Muscle of leg (tissue), 11 donors: ENCODE data around the gene HMGCL. TPM values are rescaled to one million over a fixed set of nuclear protein-coding genes. Genes with fewer than 3 reads are reported as not detected.
A peak's percentile ranks its signal among the peaks of the same experiment; 100 is the strongest.
"Not testable (repeated sequence)": the region's sequence is repeated elsewhere in the genome, so short reads cannot be mapped to it uniquely, and the experiment has no call there.

Experiments used
- DNase-seq: peaks from one replicate; pipeline ENCODE4 v3.0.0; 2013
- H3K27ac ChIP-seq: one replicate; pipeline ENCODE4 v1.5.1; 2013; ENCODE audit warnings: mild to moderate bottlenecking, low read length, control low read depth
- H3K27me3 ChIP-seq: one replicate; pipeline ENCODE4 v1.6.1; 2013; ENCODE audit warnings: low read length; ENCODE audit not compliant: control insufficient read depth, insufficient read depth
- H3K36me3 ChIP-seq: one replicate; pipeline ENCODE4 v1.6.1; 2013; ENCODE audit warnings: low read length; ENCODE audit not compliant: control insufficient read depth, insufficient read depth
- H3K4me1 ChIP-seq: one replicate; pipeline ENCODE4 v1.6.1; 2013; ENCODE audit warnings: low read length; ENCODE audit not compliant: control insufficient read depth, insufficient read depth
- H3K4me3 ChIP-seq: one replicate; pipeline ENCODE4 v1.5.1; 2013; ENCODE audit warnings: low read length, control low read depth
- H3K9me3 ChIP-seq: replicated peaks from 2 replicates; pipeline ENCODE4 v1.6.1; 2013; ENCODE audit warnings: low read depth, low read length; ENCODE audit not compliant: control insufficient read depth
- WGBS: methylation state at CpG from one replicate; pipeline ENCODE4 v1.1.5; 2013; ENCODE audit warnings: missing lambda C conversion rate; ENCODE audit not compliant: insufficient coverage; 5-methylcytosine and 5-hydroxymethylcytosine counted together
- polyA plus RNA-seq, 8 donors: library from polyadenylated mRNA; unstranded; fragments of 120-200 nt; gene quantifications; one replicate each; pipeline versions ENCODE4 v1.2.1 to v1.2.3, GENCODE V29; 2013; ENCODE audit warnings: inconsistent platforms in 1 of 8, low replicate concordance in 1 of 8; ENCODE audit not compliant: insufficient read length in 8 of 8, insufficient read depth in 1 of 8
- total RNA-seq: library from RNA; stranded (reverse); fragments of 120-200 nt; gene quantifications from one replicate; pipeline ENCODE4 v1.2.4, GENCODE V29; 2013

The HMGCL gene
- total and polyA plus RNA-seq, 9 donors, result 21.3 to 33.7 (median 22.8) TPM

GRCh38 chr1:23836037-23836436, 10.8 kb upstream of the HMGCL start:
- Histone ChIP-seq H3K36me3 (no peaks in the 10 kb centered on the region), H3K4me1 (peaks cover 8% of the 10 kb centered on the region), H3K27ac (no peak overlapping the region), H3K4me3 (no peak overlapping the region), H3K27me3 (peaks cover 6% of the 10 kb centered on the region), H3K9me3 (no peaks in the 10 kb centered on the region)
- no CpG with 5 or more reads among the region's 3 CpGs for WGBS
- DNase-seq, result no peak

GRCh38 chr1:23834156-23834555, 8.9 kb upstream of the HMGCL start:
- WGBS, result 80% methylated on average over 2 of the region's 6 CpGs

GRCh38 chr1:23827717-23828116, 2.5 kb upstream of the HMGCL start:
- H3K4me1 ChIP-seq, result peaks cover 9% of the 10 kb centered on the region
- 25% methylated on average over 1 of the region's 1 CpG for WGBS
- H3K4me3 ChIP-seq, result no peak overlapping the region
- no peak for DNase-seq
- no peaks in the 10 kb centered on the region for H3K9me3 ChIP-seq
- H3K27ac ChIP-seq, result no peak overlapping the region
- no peaks in the 10 kb centered on the region for H3K27me3 ChIP-seq
- H3K36me3 ChIP-seq, result no peaks in the 10 kb centered on the region

More at GRCh38 chr1:23834156-23834555, 8.9 kb upstream of the HMGCL start:
- H3K27ac ChIP-seq, H3K9me3 ChIP-seq, H3K36me3 ChIP-seq, H3K4me3 ChIP-seq, H3K4me1 ChIP-seq, H3K27me3 ChIP-seq, DNase-seq: not testable (repeated sequence)

- not testable (repeated sequence) for DNase-seq, H3K27ac ChIP-seq, H3K4me1 ChIP-seq, H3K9me3 ChIP-seq, H3K4me3 ChIP-seq, H3K27me3 ChIP-seq, H3K36me3 ChIP-seq
- 100% methylated on average over 1 of the region's 13 CpGs for WGBS
These were observed 1.4 kb upstream of the HMGCL start for GRCh38 chr1:23826590-23826989.

DNA sequence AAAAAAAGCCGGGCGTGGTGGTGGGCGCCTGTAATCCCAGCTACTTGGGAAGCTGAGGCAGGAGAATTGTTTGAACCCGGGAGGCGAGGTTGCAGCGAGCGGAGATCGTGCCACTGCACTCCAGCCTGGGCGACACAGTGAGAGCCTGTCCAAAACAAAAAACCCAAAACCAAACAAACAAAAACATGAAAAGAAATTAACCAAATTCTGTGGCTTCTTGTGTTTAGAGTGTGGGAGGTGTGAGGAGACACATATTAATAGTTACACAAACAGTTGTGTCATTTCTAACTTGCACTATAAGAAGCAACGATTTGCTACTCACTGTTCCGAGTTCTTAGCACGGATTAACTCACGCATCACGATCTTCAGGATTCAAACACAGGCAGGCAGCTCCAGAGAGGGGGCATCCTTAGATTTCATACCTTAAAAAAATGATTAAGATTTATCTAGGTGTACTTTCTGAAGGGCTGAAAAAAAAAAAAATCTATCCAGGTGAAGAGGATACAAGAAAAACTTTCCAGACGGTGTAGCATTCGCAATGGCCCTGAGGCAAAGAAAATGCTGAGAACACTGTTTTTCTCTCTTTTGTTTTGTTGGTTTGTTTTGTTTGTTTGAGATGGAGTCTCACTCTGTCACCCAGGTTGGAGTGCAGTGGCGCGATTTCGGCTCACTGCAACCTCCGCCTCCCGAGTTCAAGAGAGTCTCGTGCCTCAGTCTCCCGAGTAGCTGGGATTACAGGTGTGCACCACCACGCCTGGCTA, 713 bp upstream of the HMGCL start:
- 84% methylated on average over 9 of the region's 24 CpGs for WGBS
- Histone ChIP-seq H3K9me3 (no peaks in the 10 kb centered on the region), H3K27me3 (no peaks in the 10 kb centered on the region), H3K27ac (peak overlapping the region; percentile 83), H3K4me3 (peak overlapping the region; percentile 88), H3K36me3 (no peaks in the 10 kb centered on the region), H3K4me1 (peaks cover 9% of the 10 kb centered on the region)
- no peak for DNase-seq

GRCh38 chr1:23824711-23825075, 536 bp downstream of the HMGCL start:
- Histone ChIP-seq H3K27ac (peak overlapping the region; percentile 93), H3K4me1 (peaks cover 9% of the 10 kb centered on the region), H3K36me3 (no peaks in the 10 kb centered on the region), H3K9me3 (no peaks in the 10 kb centered on the region), H3K27me3 (no peaks in the 10 kb centered on the region), H3K4me3 (peak overlapping the region; percentile 88)
- 0% methylated on average over 5 of the region's 8 CpGs for WGBS
- DNase-seq, result no peak

DNA sequence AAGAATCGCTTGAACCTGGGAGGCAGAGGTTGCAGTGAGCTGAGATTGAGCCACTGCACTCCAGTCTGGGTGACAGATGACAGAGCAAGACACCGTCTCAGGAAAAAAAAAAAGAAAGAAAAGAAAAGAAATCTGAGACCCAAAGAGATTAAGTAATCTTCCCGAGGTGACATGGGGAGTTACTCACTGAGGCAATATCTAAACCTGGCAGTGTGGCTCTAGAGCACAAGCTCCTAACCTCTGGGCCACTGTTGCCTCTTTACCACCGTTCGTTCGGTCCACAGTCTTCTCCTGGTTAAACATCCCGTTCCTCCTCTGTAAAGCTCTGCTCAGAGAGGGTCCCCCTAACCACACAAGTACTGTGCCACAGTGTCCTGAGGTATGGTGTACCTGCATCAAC, 1.5 kb downstream of the HMGCL start:
- Histone ChIP-seq H3K27ac (no peak overlapping the region), H3K36me3 (no peaks in the 10 kb centered on the region), H3K4me3 (peak overlapping the region; percentile 88), H3K27me3 (no peaks in the 10 kb centered on the region), H3K4me1 (peaks cover 9% of the 10 kb centered on the region), H3K9me3 (no peaks in the 10 kb centered on the region)
- no peak for DNase-seq
- WGBS, result 70% methylated on average over 3 of the region's 7 CpGs

GRCh38 chr1:23817633-23818032, 7.6 kb downstream of the HMGCL start:
- no peaks in the 10 kb centered on the region for H3K4me1 ChIP-seq
- no peak overlapping the region for H3K4me3 ChIP-seq
- H3K27me3 ChIP-seq, result no peaks in the 10 kb centered on the region
- peaks cover 35% of the 10 kb centered on the region for H3K36me3 ChIP-seq
- no peaks in the 10 kb centered on the region for H3K9me3 ChIP-seq
- no peak for DNase-seq
- no peak overlapping the region for H3K27ac ChIP-seq
- 95% methylated on average over 2 of the region's 3 CpGs for WGBS

DNA sequence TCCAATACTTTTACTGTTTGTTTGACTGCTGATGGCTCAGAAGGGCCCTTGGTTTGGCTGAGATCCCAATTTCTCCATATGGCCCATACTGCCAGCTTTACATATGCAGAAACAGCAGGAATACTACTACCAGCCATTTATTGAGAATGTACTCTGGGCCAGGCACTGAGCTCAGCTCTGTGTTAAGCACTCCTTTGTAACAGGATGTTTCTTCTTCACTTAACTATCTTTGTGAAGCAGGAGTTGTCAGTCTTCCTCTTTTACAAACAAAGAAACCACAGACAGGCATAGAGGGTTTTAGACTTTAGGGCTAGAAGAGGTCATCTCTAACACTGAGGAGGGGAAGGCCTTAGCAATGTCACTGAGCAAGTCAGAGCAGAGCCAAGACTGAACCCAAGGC, 8.3 kb downstream of the HMGCL start:
- Histone ChIP-seq H3K27me3 (no peaks in the 10 kb centered on the region), H3K36me3 (peaks cover 39% of the 10 kb centered on the region), H3K4me3 (no peak overlapping the region), H3K27ac (no peak overlapping the region), H3K4me1 (no peaks in the 10 kb centered on the region), H3K9me3 (no peaks in the 10 kb centered on the region)
- no peak for DNase-seq

DNA sequence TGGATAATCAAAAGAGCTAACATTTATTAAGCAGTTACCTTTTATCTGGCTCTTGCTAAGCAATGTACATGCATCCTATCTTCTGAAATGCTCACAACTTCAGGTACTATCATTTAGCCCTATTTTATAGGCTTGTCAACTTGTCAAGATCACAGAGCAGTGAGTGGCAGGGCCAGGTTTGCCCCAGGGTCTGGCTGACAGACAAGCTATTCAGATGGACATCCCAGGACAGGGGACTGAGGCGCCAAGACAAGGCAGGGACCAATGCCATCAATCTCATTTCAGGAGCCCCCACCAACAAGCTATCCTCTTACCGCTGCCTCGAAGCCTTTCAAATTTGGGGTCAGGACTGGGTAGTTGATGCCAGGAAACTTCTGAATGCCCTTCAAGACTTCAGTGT, 8.9 kb downstream of the HMGCL start:
- Histone ChIP-seq H3K4me3 (no peak overlapping the region), H3K27ac (no peak overlapping the region), H3K27me3 (no peaks in the 10 kb centered on the region), H3K9me3 (no peaks in the 10 kb centered on the region), H3K36me3 (peaks cover 42% of the 10 kb centered on the region), H3K4me1 (no peaks in the 10 kb centered on the region)
- DNase-seq, result no peak
- WGBS, result no CpG with 5 or more reads among the region's 3 CpGs

GRCh38 chr1:23814016-23814415, 11.2 kb downstream of the HMGCL start:
- H3K36me3 ChIP-seq, result peaks cover 59% of the 10 kb centered on the region
- H3K4me3 ChIP-seq, result no peak overlapping the region
- no peaks in the 10 kb centered on the region for H3K9me3 ChIP-seq
- no peak overlapping the region for H3K27ac ChIP-seq
- 100% methylated on average over 2 of the region's 4 CpGs for WGBS
- H3K4me1 ChIP-seq, result no peaks in the 10 kb centered on the region
- DNase-seq, result no peak
- no peaks in the 10 kb centered on the region for H3K27me3 ChIP-seq
